GM19240 (cell line): Measurements from ENCODE around the gene SLC66A2.
"Not testable (repeated sequence)": the region's sequence is repeated elsewhere in the genome, so short reads cannot be mapped to it uniquely, and the experiment has no call there.

ENCODE experiments used
- DNase-seq: peaks from one replicate; pipeline ENCODE4 v3.0.0; 2011; ENCODE audit warnings: low spot score; ENCODE audit not compliant: insufficient read length

The SLC66A2 gene

DNA sequence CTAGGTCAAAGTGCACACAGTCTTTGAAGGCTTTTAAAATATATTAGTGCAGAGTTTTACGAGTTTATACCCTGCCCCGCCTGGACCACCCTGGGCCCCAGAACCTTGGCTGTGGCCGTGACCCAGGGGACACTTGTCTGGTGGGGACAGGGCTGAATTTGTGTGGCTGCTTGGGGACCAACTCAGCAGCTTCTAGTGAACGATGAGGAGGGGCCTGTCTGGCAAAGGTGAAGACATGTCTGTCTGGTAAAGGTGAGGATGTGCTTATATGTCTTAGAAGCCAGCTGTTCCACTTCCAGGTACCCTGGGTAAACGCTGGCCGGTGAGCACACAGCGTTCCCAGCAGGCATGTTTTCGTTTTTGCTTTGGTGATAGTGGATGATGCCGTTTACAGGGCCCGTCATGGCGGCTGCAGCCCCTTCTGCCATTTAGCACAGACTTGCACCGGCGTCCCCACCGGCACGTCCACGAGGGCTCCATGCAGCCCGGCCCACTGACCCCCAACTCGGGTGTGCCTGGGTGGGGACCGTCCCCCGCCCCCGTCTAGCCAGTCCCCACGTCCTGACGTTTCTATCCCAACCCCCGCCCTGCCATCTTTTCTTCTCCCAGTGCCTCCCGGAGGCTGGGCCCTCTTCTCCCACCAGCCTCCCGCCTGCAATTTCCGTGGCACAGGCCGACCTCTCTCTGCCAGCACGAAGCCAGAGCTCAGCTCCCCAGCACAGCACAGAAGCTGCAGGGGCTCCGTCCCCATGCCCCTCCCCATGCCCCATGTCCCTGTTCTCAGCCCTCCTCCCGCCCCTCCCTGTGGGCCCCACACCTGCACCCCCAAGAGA lies 67.8 kb downstream of the SLC66A2 start:
- no peak for DNase-seq

GRCh38 chr18:79882522-79883241 lies 68.8 kb downstream of the SLC66A2 start:
- DNase-seq: no peak

GRCh38 chr18:79881695-79882094 lies 69.8 kb downstream of the SLC66A2 start:
- no peak for DNase-seq

DNA sequence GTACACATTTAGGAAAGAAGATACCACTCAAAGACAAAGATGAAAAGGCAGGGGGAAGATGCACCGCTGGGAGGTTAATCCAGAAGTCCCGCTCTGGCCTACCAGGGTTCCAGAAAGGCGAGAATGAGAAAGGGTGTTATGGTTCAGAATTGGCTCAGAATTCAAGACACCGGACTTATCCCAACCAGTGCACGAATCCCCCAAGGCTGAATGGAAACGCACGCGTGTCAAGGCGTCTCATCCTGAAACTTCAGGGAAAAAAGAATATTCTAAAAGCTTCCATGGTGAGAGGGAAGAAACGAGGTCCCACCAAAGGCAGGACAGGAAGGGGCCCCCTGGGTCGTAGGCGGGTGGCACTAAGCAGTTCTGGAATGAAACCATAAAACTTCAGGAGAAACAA lies 71.9 kb downstream of the SLC66A2 start:
- DNase-seq: no peak

- no peak for DNase-seq
These were observed 72.6 kb downstream of the SLC66A2 start for GRCh38 chr18:79878741-79879378.

- not testable (repeated sequence) for DNase-seq
These were observed 73.2 kb downstream of the SLC66A2 start for GRCh38 chr18:79878246-79878645.

DNA sequence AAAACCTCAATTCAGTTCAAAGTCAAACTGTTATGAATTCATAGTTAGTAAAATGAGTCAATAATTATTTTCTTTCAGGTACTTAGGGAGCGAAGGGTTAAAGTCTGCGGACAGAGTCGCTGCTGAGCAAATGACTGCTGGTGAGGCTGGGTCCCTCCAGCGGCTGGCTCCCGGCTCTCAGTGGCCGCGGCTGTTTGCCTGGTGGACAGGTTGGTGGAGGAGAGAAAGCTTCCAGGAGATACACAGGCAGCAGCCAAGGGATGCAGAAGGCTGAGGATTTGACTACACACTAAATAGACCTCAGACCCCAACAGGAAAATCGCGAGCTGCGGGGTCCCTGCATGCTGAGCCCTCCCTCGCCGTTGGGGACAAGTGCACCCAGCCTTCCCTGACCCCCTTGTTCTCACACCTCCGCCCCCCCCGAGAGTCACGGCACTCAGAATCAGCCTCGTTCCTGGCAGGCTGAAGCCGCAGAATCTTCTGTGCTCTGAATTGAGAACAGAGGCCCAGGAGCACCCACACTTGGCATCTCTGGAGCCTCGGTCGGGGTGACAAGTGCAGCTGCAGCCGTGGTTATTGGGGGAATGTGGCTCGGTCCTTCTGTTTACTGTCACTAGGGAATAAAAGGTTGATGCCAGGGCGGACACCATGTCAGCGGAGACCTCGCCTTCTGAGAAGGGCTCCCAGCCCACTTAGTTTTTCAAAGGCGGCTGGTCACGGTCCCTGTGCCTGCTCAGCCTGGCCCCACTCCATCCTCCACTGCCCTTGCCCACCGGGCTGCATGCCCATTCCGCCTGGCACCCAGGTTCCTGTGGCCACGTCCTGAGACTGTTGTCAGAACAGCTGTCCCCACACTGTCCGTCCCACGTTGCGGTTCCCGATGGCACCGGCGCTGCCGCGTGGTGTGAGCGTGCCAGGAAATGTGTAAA lies 74.0 kb downstream of the SLC66A2 start:
- no peak for DNase-seq

DNA sequence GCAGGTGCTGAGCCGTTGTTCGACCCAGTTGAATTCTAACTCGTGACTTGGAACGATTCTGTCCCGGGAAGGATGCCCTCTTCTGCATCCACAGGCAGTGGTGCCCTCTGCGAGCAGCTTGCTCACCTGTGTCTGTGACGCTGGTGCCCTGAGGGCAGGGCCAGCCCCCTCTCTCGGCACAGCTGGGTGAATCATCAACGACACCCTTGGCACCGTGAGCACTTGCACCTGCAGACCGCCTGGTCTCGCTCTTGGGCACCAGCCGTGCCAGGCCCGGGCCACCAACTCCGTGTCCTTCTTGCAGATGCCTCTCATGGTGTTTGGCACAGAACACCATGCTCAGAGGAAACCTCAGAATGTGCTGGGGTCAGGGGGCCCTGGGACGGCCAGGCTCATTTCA lies 75.0 kb downstream of the SLC66A2 start:
- no peak for DNase-seq

GRCh38 chr18:79875931-79876461 lies 75.5 kb downstream of the SLC66A2 start:
- no peak for DNase-seq

- DNase-seq: no peak
These were observed 75.9 kb downstream of the SLC66A2 start for GRCh38 chr18:79875531-79875919.

- no peak for DNase-seq
These were observed 76.6 kb downstream of the SLC66A2 start for GRCh38 chr18:79874553-79875530.

DNA sequence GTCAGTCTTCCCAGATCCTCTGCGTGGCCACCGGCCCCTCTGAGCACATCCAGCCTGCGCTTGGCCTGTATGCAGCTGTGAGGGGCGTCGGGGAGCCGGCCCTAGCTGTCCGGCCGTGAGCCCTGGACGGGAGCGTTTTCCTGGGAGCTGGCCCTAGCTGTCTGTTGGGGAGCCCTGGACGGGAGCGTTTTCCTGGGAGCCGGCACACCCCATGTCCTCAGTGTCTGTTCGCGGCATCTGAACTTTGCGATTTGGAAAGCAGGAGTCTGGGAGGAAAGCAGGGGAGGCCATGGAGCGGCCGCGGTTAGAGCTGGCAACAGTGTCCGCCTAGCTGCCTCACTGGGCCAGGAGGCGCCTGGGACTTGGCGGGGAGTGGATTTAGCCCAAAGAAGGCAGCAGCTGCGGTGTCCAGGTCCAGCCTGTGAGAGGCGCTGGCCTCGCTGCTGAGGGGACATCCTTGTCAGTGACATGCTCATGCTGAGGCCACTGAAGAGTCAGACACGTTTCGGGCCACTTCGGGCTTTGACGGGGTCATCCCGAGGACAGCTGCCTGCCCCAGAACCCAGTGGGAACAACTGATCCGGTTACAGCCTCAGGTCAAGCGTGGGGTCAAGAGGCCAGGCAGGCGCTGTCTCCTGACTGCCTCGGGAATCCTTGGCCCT lies 77.9 kb downstream of the SLC66A2 start:
- no peak for DNase-seq

- DNase-seq: no peak
These were observed 78.7 kb downstream of the SLC66A2 start for GRCh38 chr18:79872527-79873444.

- no peak for DNase-seq
These were observed 79.9 kb downstream of the SLC66A2 start for GRCh38 chr18:79871481-79872091.

DNA sequence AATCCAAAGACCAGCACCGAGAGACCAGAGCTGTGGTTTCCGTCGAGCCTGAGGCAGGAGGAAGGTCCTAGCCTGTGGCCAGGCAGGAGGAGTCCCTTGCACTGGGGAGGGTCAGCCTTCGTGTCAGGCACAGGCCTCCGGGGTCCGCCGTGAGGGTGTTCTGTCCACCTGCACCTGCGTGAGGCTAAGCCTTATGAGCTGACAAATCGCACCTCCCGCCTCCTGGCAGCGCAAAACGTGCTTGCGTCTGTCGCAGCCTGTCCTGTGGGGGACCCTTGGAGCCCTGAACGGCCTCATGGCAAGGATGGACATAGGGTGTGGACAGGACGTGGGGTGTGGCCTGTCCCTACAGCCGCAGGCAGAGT lies 80.4 kb downstream of the SLC66A2 start:
- DNase-seq: no peak

DNA sequence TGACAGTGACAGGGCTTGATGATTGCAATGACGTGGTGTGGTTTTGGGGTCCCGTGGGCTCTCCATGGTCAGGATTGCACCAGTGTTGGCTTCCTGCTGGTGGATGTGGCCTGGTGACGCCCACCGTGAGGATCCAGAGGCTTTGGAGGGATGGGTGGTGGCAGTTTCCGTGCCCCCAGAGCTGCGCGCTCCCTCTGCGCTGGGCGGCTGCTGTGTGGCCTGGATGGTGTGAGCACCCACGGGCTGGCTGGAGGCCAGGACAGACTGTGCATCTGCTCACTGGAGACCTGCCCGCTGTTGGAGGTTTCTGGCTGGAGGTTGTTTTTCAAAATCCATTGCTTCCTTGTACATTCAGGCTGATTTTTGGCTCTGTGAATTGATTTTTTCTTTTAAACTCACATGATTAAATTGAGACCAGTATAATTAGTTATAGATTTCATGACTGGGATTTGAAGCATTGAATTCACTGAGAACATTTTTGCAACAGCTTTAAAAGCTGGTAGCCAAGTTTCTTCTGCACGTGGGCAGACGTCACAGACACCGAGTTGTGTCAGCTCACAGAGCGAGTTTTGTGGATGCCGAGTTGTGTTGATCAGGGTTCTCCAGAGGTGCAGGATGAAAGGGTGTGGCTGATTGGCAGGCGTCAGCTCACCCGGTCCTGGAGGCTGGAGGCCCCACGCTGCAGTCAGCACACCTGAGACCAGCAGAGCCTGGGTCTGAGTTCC lies 81.0 kb downstream of the SLC66A2 start:
- no peak for DNase-seq
